Pancreas (tissue), 10 donors: Measurements from ENCODE around the gene DDIT4. TPM values are rescaled to one million over a fixed set of nuclear protein-coding genes. Genes with fewer than 3 reads are reported as not detected.
A peak's percentile ranks its signal among the peaks of the same experiment; 100 is the strongest.
"Not testable (repeated sequence)": the region's sequence is repeated elsewhere in the genome, so short reads cannot be mapped to it uniquely, and the experiment has no call there.

Experiments used
- ATAC-seq, 4 donors: fragments of 200-7000 bp; cut with Tn5 transposase; one replicate each; pipeline versions ENCODE4 v1.8.0 to v1.9.1; 2020; ENCODE audit warnings: mild to moderate bottlenecking in 4 of 4, moderate library complexity in 4 of 4
- DNase-seq, 6 donors: peaks; one replicate each; pipeline ENCODE4 v3.0.0-alpha.2; 2020
- FAIRE-seq: peaks from 2 replicates; lab custom pipeline; 2012; peaks lifted over from hg19 to GRCh38; lab: Jason Lieb, UNC
- H3K27ac ChIP-seq, 4 donors: fragments of 200-600 bp; sonication (generic); 1 replicate in 3 of 4; 2 replicates in 1 of 4; pipeline versions ENCODE4 v1.5.0 to v1.8.0; 2020
- H3K27me3 ChIP-seq, 4 donors: fragments of 200-600 bp; one replicate each; pipeline ENCODE4 v1.8.0; 2021
- H3K36me3 ChIP-seq, 3 donors: fragments of 200-600 bp; sonication (generic) in 1 of 3; one replicate each; pipeline versions ENCODE4 v1.5.0 to v1.8.0; 2020 to 2021
- H3K4me1 ChIP-seq, 3 donors: fragments of 200-600 bp; one replicate each; pipeline ENCODE4 v1.8.0; 2021
- H3K4me3 ChIP-seq, 4 donors: fragments of 200-600 bp; sonication (generic) in 2 of 4; one replicate each; pipeline versions ENCODE4 v1.5.0 to v1.8.0; 2020 to 2021
- H3K9me3 ChIP-seq, 4 donors: fragments of 200-600 bp; one replicate each; pipeline ENCODE4 v1.8.0; 2021
- CTCF ChIP-seq, 4 donors: fragments of 200-600 bp; sonication (generic) in 3 of 4; IDR thresholded peaks; one replicate each; pipeline versions ENCODE4 v1.5.0 to v1.8.0; 2021; ENCODE audit warnings: antibody characterized with exemption in 4 of 4
- WGBS, 2 donors: extraction: QIAGEN DNeasy Blood & Tissue Kit; methylation state at CpG; one replicate each; pipeline ENCODE4 v1.1.7; 2013; 5-methylcytosine and 5-hydroxymethylcytosine counted together
- intact Hi-C, 3 donors: fragments of 100-400 bp; cut with DNase I; formaldehyde crosslinking; loops; one replicate each; pipeline versions ENCODE4 v1.11.1 to v1.14.2; 2022
- polyA plus RNA-seq, 2 donors: library from polyadenylated mRNA; stranded (reverse); fragments of 200-250 nt; gene quantifications; one replicate each; pipeline ENCODE4 v1.2.3, GENCODE V29; 2013
- total RNA-seq, 6 donors: library from RNA; stranded (reverse); fragmentation: NEBNext Ultra II Directional in 4 of 6; extraction: Animal tissue kit (Norgen Biotek cat#: 25700) in 4 of 6; gene quantifications; one replicate each; pipeline versions ENCODE4 v1.2.1 to v1.2.4, GENCODE V29; 2021 to 2023
- donor health status: healthy with polysubstance abuse.
- donor health status: DM: no; HTN: no; CAD: no; lungs with moderate emphysema.
- donor health status: DM: no; HTN: no; CAD: no.
- donor health status: control.
- donor health status: control.
- donor health status: Bipolar disorder and iron deficiency.
- donor health status: DM: yes; HTN: yes; CAD: no.
- donor health status: DM: no; HTN: no; CAD: no.
- donor health status: DM: no; HTN: no; CAD: no.
- donor health status: DM: yes; HTN: yes; CAD: no.

The DDIT4 gene
- total and polyA plus RNA-seq, 8 donors = 61.6 to 1,144 (median 215) TPM

GRCh38 chr10:72245949-72246525, 27.7 kb upstream of the DDIT4 start:
- DNase-seq (peak in 1 of 6 donors; percentile 17), ATAC-seq (no peak), FAIRE-seq (no peak)
- Histone ChIP-seq H3K4me3 (no peak overlapping the region), H3K36me3 (no peaks in the 10 kb centered on the region), H3K27ac (no peak overlapping the region), H3K4me1 (peaks cover 40 to 56% (median 54%) of the 10 kb centered on the region in 3 donors), H3K9me3 (no peaks in the 10 kb centered on the region), H3K27me3 (no peaks in the 10 kb centered on the region)
- 5 to 11% methylated on average over 3 of the region's 3 CpGs for WGBS, 2 donors
- no peak for TF ChIP-seq CTCF (IDR thresholded peaks at IDR 0.05)
- intact Hi-C loops = no loop called here

- H3K4me1 ChIP-seq = peaks cover 43 to 57% (median 54%) of the 10 kb centered on the region in 3 donors
- FAIRE-seq (no peak), ATAC-seq (peak; percentile 86 to 96 (median 92)), DNase-seq (peak; percentile 69 to 88 (median 78))
- H3K36me3 ChIP-seq = no peaks in the 10 kb centered on the region
- no peaks in the 10 kb centered on the region for H3K9me3 ChIP-seq
- 15 to 21% methylated on average over 10 of the region's 10 CpGs for WGBS, 2 donors
- intact Hi-C loops = no loop called here
- peak overlapping the region in 2 of 4 donors; percentile 24 for H3K4me3 ChIP-seq
- TF ChIP-seq CTCF (IDR thresholded peaks at IDR 0.05) = no peak
- peak overlapping the region; percentile 84 to 92 (median 90) for H3K27ac ChIP-seq
- no peaks in the 10 kb centered on the region for H3K27me3 ChIP-seq
Measured at GRCh38 chr10:72248468-72249151, 25.1 kb upstream of the DDIT4 start.

- intact Hi-C loops, H3K9me3 ChIP-seq, H3K36me3 ChIP-seq, ATAC-seq, H3K27me3 ChIP-seq, FAIRE-seq: not testable (repeated sequence)
- peaks cover 44 to 60% (median 56%) of the 10 kb centered on the region in 3 donors for H3K4me1 ChIP-seq
- DNase-seq = peak in 1 of 6 donors; percentile 14
- peak overlapping the region in 1 of 4 donors; percentile 24 for H3K4me3 ChIP-seq
- H3K27ac ChIP-seq = peak overlapping the region; percentile 84 to 92 (median 90)
- WGBS, 2 donors = 90% methylated on average over 17 of the region's 17 CpGs
Measured at GRCh38 chr10:72249176-72249862, 24.4 kb upstream of the DDIT4 start.

GRCh38 chr10:72250666-72251065, 23.1 kb upstream of the DDIT4 start:
- H3K36me3 ChIP-seq = no peaks in the 10 kb centered on the region
- intact Hi-C loops = no loop called here
- no peak overlapping the region for H3K27ac ChIP-seq
- no peak for FAIRE-seq
- H3K27me3 ChIP-seq = no peaks in the 10 kb centered on the region
- TF ChIP-seq CTCF (IDR thresholded peaks at IDR 0.05) = no peak
- DNase-seq = peak in 1 of 6 donors; percentile 33
- H3K4me1 ChIP-seq = peaks cover 47 to 63% (median 56%) of the 10 kb centered on the region in 3 donors
- H3K9me3 ChIP-seq = no peaks in the 10 kb centered on the region
- peak in 1 of 4 donors; percentile 14 for ATAC-seq
- no peak overlapping the region for H3K4me3 ChIP-seq
- 91 to 100% methylated on average over 1 of the region's 1 CpG for WGBS, 2 donors

- no peak for FAIRE-seq
- Histone ChIP-seq H3K4me1 (peaks cover 55 to 64% (median 57%) of the 10 kb centered on the region in 3 donors), H3K27me3 (no peaks in the 10 kb centered on the region), H3K27ac (no peak overlapping the region), H3K9me3 (no peaks in the 10 kb centered on the region), H3K4me3 (no peak overlapping the region), H3K36me3 (no peaks in the 10 kb centered on the region)
- WGBS, 2 donors = 88 to 89% methylated on average over 6 of the region's 6 CpGs
- DNase-seq = no peak
- no peak for TF ChIP-seq CTCF (IDR thresholded peaks at IDR 0.05)
- no peak for ATAC-seq
- intact Hi-C loops = no loop called here
Measured at GRCh38 chr10:72251635-72252034, 22.1 kb upstream of the DDIT4 start.
